A549 (cell line): ENCODE results near the gene NR2C1. TPM values are rescaled to one million over a fixed set of nuclear protein-coding genes. Genes with fewer than 3 reads are reported as not detected.

ENCODE experiments used
- ATAC-seq, 2 experiments: fragments of 200-7000 bp in 1 of 2; fragments of >200 bp in 1 of 2; cut with Nextera tagmentation in 1 of 2; cut with Tn5 transposase in 1 of 2; 3 replicates each; pipeline versions ENCODE4 v1.8.0 to v1.9.1; 2018 to 2020; ENCODE audit warnings: mild to moderate bottlenecking in 1 of 2, moderate library complexity in 1 of 2
- CTCF ChIA-PET: fragments of 300-600 bp; sonication (Branson Sonifier 250); formaldehyde crosslinking; extraction: SDS; loops from one replicate; lab custom pipeline; 2021; ENCODE audit warnings: antibody characterized with exemption, inconsistent platforms; lab: Yijun Ruan, JAX
- POLR2A ChIA-PET: fragments of 350-600 bp; formaldehyde crosslinking; extraction: SDS; loops from one replicate; lab custom pipeline; 2021; ENCODE audit warnings: antibody characterized with exemption, inconsistent platforms; lab: Yijun Ruan, JAX
- DNase-seq, 2 experiments: peaks; one replicate each; pipeline versions ENCODE4 v3.0.0 to v3.0.0-alpha.2; 2011 to 2016; ENCODE audit warnings: low read depth in 1 of 2, low spot score in 1 of 2
- FAIRE-seq: peaks from 2 replicates; lab custom pipeline; 2011; peaks lifted over from hg19 to GRCh38; lab: Jason Lieb, UNC
- H3K27ac ChIP-seq, 2 experiments: fragments of >200 bp; sonication (Bioruptor Twin); formaldehyde crosslinking; 3 replicates each; pipeline ENCODE4 v1.5.1; 2016 to 2017
- H3K4me1 ChIP-seq: fragments of >200 bp; sonication (Bioruptor Twin); formaldehyde crosslinking; 3 replicates; pipeline ENCODE4 v1.6.1; 2016
- H3K4me2 ChIP-seq: fragments of >200 bp; sonication (Bioruptor Twin); formaldehyde crosslinking; 3 replicates; pipeline ENCODE4 v1.6.1; 2016
- H3K4me3 ChIP-seq: fragments of >200 bp; sonication (Bioruptor Twin); formaldehyde crosslinking; 3 replicates; pipeline ENCODE4 v1.5.1; 2016
- H3K9me3 ChIP-seq: fragments of >200 bp; sonication (Bioruptor Twin); formaldehyde crosslinking; 3 replicates; pipeline ENCODE4 v1.6.1; 2016
- CBX8 ChIP-seq: fragments of 200-600 bp; sonication (generic); IDR thresholded peaks from 2 replicates; pipeline ENCODE4 v1.6.1; 2016
- CEBPB ChIP-seq, 2 experiments: fragments of >200 bp in 1 of 2; sonication (Bioruptor Twin) in 1 of 2; formaldehyde crosslinking in 1 of 2; IDR thresholded peaks; 2 replicates each; pipeline ENCODE4 v1.6.1; 2012 to 2016
- CTCF ChIP-seq: fragments of >200 bp; sonication (Bioruptor Twin); formaldehyde crosslinking; IDR thresholded peaks from 3 replicates; pipeline ENCODE4 v1.5.1; 2016
- ESRRA ChIP-seq: fragments of 150-350 bp; IDR thresholded peaks from 2 replicates; pipeline ENCODE4 v1.6.1; 2014; ENCODE audit warnings: mild to moderate bottlenecking, low read length, borderline replicate concordance
- FOXS1 ChIP-seq: fragments of 250-450 bp; sonication (Bioruptor Pico); IDR thresholded peaks from 2 replicates; pipeline ENCODE4 v1.5.0; 2020; ENCODE audit warnings: mild to moderate bottlenecking, moderate library complexity
- HDAC2 ChIP-seq: fragments of 200-600 bp; sonication (generic); IDR thresholded peaks from 2 replicates; pipeline ENCODE4 v1.6.1; 2016
- HES2 ChIP-seq: fragments of >200 bp; sonication (Bioruptor Twin); formaldehyde crosslinking; IDR thresholded peaks from 2 replicates; pipeline ENCODE4 v1.6.1; 2016
- HEYL ChIP-seq: fragments of 250-450 bp; sonication (Bioruptor Pico); IDR thresholded peaks from 2 replicates; pipeline ENCODE4 v1.8.0; 2021; ENCODE audit warnings: mild to moderate bottlenecking, moderate library complexity
- HOXB13 ChIP-seq: fragments of 250-450 bp; sonication (Bioruptor Pico); IDR thresholded peaks from 2 replicates; pipeline ENCODE4 v1.5.0; 2020; ENCODE audit warnings: low read depth, mild to moderate bottlenecking, moderate library complexity
- HOXB5 ChIP-seq: fragments of 250-450 bp; sonication (Bioruptor Pico); IDR thresholded peaks from 2 replicates; pipeline ENCODE4 v1.5.0; 2020; ENCODE audit warnings: mild to moderate bottlenecking, moderate library complexity
- KDM1A ChIP-seq: fragments of 200-600 bp; sonication (generic); IDR thresholded peaks from 2 replicates; pipeline ENCODE4 v1.6.1; 2016; ENCODE audit warnings: low read depth, mild to moderate bottlenecking
- MAZ ChIP-seq: fragments of 150-350 bp; IDR thresholded peaks from 2 replicates; pipeline ENCODE4 v1.6.1; 2014; ENCODE audit warnings: antibody characterized with exemption, low read depth, low read length, borderline replicate concordance
- MYC ChIP-seq: IDR thresholded peaks from 2 replicates; pipeline ENCODE4 v1.6.1; 2012; ENCODE audit warnings: mild to moderate bottlenecking, inconsistent platforms, low read length, improper control_type of control experiment, borderline replicate concordance
- PHF8 ChIP-seq: fragments of 200-600 bp; sonication (generic); IDR thresholded peaks from 2 replicates; pipeline ENCODE4 v1.6.1; 2016; ENCODE audit warnings: low read depth, mild to moderate bottlenecking, antibody characterized with exemption, moderate library complexity, borderline replicate concordance
- SREBF2 ChIP-seq: fragments of 450-650 bp; IDR thresholded peaks from 2 replicates; pipeline ENCODE4 v1.6.1; 2014; ENCODE audit warnings: mild to moderate bottlenecking, moderate library complexity
- TFCP2L1 ChIP-seq: fragments of 250-450 bp; sonication (Bioruptor Pico); IDR thresholded peaks from 2 replicates; pipeline ENCODE4 v1.5.0; 2021; ENCODE audit warnings: mild to moderate bottlenecking
- ZFP36 ChIP-seq: fragments of 450-650 bp; IDR thresholded peaks from 2 replicates; pipeline ENCODE4 v1.6.1; 2014; ENCODE audit warnings: borderline replicate concordance; ENCODE audit not compliant: partially characterized antibody
- WGBS: methylation state at CpG from one replicate; pipeline ENCODE4 v1.1.6; 2017; ENCODE audit errors: missing lambda C conversion rate; 5-methylcytosine and 5-hydroxymethylcytosine counted together
- polyA plus RNA-seq, 4 experiments: library from polyadenylated mRNA; depleted of rRNA in 3 of 4; stranded (reverse); fragments of >200 nt; fragmentation: RNase III in 1 of 4; extraction: RNeasy Plus Mini Kit Qiagen cat#74134 plus additional on column Dnase treatment in 1 of 4; gene quantifications; 2 replicates in 3 of 4; 3 replicates in 1 of 4; pipeline ENCODE4 v1.2.3, GENCODE V29; 2011 to 2017
- TF ChIP-seq, protein P1 (sequence below): fragments of 250-450 bp; sonication (Bioruptor Pico); IDR thresholded peaks from 2 replicates; pipeline ENCODE4 v1.5.0; 2021; ENCODE audit warnings: mild to moderate bottlenecking, moderate library complexity, borderline replicate concordance
- TF ChIP-seq, protein P2 (sequence below): fragments of 200-600 bp; sonication (generic); IDR thresholded peaks from 2 replicates; pipeline ENCODE4 v1.6.1; 2016; ENCODE audit warnings: antibody characterized with exemption, mild to moderate bottlenecking, moderate library complexity
- TF ChIP-seq, protein P3 (sequence below): fragments of >200 bp; sonication (Bioruptor Twin); formaldehyde crosslinking; IDR thresholded peaks from 3 replicates; pipeline ENCODE4 v1.6.1; 2016

NR2C1 gene
- polyA plus RNA-seq, 2 of the 4 experiments (the other 2 are of a cell fraction), result 24.7 to 55.2 TPM

- no peak overlapping the region for H3K27ac ChIP-seq
- peaks cover 11% of the 10 kb centered on the region for H3K4me1 ChIP-seq
- TF ChIP-seq CBX8 (no peak), CTCF (no peak), HES2 (no peak), HOXB13 (CRISPR knock-in tag) (no peak), PHF8 (no peak), MAZ (no peak), HDAC2 (no peak), CEBPB (IDR thresholded peaks at IDR 0.05) (no peak)
- TF ChIP-seq, protein P1, sequence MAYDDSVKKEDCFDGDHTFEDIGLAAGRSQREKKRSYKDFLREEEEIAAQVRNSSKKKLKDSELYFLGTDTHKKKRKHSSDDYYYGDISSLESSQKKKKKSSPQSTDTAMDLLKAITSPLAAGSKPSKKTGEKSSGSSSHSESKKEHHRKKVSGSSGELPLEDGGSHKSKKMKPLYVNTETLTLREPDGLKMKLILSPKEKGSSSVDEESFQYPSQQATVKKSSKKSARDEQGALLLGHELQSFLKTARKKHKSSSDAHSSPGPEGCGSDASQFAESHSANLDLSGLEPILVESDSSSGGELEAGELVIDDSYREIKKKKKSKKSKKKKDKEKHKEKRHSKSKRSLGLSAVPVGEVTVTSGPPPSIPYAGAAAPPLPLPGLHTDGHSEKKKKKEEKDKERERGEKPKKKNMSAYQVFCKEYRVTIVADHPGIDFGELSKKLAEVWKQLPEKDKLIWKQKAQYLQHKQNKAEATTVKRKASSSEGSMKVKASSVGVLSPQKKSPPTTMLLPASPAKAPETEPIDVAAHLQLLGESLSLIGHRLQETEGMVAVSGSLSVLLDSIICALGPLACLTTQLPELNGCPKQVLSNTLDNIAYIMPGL (CRISPR knock-in tag), result no peak
- TF ChIP-seq, protein P2, sequence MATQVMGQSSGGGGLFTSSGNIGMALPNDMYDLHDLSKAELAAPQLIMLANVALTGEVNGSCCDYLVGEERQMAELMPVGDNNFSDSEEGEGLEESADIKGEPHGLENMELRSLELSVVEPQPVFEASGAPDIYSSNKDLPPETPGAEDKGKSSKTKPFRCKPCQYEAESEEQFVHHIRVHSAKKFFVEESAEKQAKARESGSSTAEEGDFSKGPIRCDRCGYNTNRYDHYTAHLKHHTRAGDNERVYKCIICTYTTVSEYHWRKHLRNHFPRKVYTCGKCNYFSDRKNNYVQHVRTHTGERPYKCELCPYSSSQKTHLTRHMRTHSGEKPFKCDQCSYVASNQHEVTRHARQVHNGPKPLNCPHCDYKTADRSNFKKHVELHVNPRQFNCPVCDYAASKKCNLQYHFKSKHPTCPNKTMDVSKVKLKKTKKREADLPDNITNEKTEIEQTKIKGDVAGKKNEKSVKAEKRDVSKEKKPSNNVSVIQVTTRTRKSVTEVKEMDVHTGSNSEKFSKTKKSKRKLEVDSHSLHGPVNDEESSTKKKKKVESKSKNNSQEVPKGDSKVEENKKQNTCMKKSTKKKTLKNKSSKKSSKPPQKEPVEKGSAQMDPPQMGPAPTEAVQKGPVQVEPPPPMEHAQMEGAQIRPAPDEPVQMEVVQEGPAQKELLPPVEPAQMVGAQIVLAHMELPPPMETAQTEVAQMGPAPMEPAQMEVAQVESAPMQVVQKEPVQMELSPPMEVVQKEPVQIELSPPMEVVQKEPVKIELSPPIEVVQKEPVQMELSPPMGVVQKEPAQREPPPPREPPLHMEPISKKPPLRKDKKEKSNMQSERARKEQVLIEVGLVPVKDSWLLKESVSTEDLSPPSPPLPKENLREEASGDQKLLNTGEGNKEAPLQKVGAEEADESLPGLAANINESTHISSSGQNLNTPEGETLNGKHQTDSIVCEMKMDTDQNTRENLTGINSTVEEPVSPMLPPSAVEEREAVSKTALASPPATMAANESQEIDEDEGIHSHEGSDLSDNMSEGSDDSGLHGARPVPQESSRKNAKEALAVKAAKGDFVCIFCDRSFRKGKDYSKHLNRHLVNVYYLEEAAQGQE, result no peak
- DNase-seq, result no peak
- 86% methylated on average over 3 of the region's 3 CpGs for WGBS
- no peak overlapping the region for H3K4me3 ChIP-seq
- ChIA-PET POLR2A (interaction anchor here (2.2 kb wide), 1 partner anchor 13 kb away, joined by 10 read pairs; the partner anchor contains the start of gene NDUFA12), CTCF (interaction anchor here (1.1 kb wide), 2 partner anchors 9 to 13 kb away, joined by 3 to 5 read pairs; partner anchors contain the start of gene NDUFA12)
- FAIRE-seq, result no peak
- no peak overlapping the region for H3K4me2 ChIP-seq
- no peak for ATAC-seq
- no peaks in the 10 kb centered on the region for H3K9me3 ChIP-seq
Measured at GRCh38 chr12:94990222-94990621, 83.2 kb downstream of the NR2C1 start.

DNA sequence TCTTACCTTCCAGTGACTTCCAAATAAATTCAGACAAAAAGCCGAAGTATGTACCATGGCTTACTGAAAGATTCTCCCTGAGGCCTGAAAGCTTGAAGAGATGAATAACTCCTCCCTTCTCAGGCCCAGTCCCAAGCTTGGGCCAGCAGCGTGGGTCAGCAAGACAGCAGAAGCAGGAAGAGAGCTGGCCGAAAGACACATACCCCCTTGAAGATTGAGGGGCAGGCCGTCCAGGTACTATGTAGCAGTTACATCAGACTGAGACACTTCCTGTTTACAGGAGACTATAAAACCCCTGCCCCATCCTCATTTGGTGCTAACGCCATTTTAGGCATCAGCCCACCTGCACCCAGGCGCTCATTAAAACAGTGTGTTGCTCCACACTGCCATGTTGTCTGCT lies 84.9 kb downstream of the NR2C1 start:
- TF ChIP-seq ESRRA (no peak), HOXB5 (CRISPR knock-in tag) (no peak), SREBF2 (no peak), MYC (no peak), KDM1A (no peak), HEYL (CRISPR knock-in tag) (no peak), HDAC2 (no peak), FOXS1 (CRISPR knock-in tag) (no peak), TFCP2L1 (no peak), ZFP36 (no peak)
- TF ChIP-seq, protein P3, sequence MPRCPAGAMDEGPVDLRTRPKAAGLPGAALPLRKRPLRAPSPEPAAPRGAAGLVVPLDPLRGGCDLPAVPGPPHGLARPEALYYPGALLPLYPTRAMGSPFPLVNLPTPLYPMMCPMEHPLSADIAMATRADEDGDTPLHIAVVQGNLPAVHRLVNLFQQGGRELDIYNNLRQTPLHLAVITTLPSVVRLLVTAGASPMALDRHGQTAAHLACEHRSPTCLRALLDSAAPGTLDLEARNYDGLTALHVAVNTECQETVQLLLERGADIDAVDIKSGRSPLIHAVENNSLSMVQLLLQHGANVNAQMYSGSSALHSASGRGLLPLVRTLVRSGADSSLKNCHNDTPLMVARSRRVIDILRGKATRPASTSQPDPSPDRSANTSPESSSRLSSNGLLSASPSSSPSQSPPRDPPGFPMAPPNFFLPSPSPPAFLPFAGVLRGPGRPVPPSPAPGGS, result no peak
- TF ChIP-seq, all 56 proteins: peak for 0
- ChIA-PET POLR2A (interaction anchor here (2.2 kb wide), 1 partner anchor 15 kb away, joined by 10 read pairs; the partner anchor contains the start of gene NDUFA12), CTCF (no interaction called here)
- Histone ChIP-seq H3K9me3 (no peaks in the 10 kb centered on the region), H3K4me2 (no peak overlapping the region), H3K4me1 (no peaks in the 10 kb centered on the region), H3K4me3 (no peak overlapping the region), H3K27ac (no peak overlapping the region)
- 96% methylated on average over 6 of the region's 6 CpGs for WGBS
- DNase-seq (no peak), FAIRE-seq (no peak), ATAC-seq (no peak)
